ENCODE results near the gene UBE2A.

UBE2A gene

DNA sequence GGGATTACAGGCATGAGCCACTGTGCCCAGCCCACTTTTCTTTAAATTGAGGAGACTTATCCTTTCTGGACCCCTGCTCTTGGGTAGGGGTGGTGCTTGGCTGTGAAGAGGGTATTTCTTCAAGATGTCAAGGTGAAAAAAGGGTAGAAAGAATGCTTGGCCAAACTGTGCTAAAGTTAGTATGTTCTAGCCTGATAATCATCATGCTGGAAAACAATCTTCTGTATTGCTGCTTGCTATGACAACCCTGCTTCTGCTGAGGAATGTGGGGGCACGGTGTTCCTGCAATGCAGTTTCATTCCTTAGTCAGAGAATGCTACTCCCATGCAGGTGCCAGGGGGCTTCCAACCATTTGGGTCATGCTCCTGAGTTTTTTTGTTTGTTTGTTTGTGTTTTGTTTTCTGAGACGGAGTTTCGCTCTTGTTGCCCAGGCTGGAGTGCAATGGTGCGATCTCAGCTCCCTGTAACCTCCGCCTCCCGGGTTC lies 4.0 kb upstream of the UBE2A start:
- no peak for ATAC-seq
- TF ChIP-seq, protein P1, sequence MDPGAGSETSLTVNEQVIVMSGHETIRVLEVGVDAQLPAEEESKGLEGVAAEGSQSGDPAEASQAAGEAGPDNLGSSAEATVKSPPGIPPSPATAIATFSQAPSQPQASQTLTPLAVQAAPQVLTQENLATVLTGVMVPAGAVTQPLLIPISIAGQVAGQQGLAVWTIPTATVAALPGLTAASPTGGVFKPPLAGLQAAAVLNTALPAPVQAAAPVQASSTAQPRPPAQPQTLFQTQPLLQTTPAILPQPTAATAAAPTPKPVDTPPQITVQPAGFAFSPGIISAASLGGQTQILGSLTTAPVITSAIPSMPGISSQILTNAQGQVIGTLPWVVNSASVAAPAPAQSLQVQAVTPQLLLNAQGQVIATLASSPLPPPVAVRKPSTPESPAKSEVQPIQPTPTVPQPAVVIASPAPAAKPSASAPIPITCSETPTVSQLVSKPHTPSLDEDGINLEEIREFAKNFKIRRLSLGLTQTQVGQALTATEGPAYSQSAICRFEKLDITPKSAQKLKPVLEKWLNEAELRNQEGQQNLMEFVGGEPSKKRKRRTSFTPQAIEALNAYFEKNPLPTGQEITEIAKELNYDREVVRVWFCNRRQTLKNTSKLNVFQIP (CRISPR knock-in tag; IDR thresholded peaks at IDR 0.05; ENCODE audit: borderline replicate concordance, low read depth) = no peak
- TF ChIP-seq OSR1 (CRISPR knock-in tag; IDR thresholded peaks at IDR 0.05) (no peak), SNAI2 (CRISPR knock-in tag; IDR thresholded peaks at IDR 0.05) (no peak), BACH2 (CRISPR knock-in tag; IDR thresholded peaks at IDR 0.05; ENCODE audit: borderline replicate concordance) (no peak), PATZ1 (CRISPR knock-in tag; IDR thresholded peaks at IDR 0.05; ENCODE audit: borderline replicate concordance) (no peak), ESRRG (CRISPR knock-in tag; IDR thresholded peaks at IDR 0.05) (no peak), ZNF8 (CRISPR knock-in tag; IDR thresholded peaks at IDR 0.05) (no peak), ARNTL (CRISPR knock-in tag; IDR thresholded peaks at IDR 0.05; ENCODE audit: borderline replicate concordance, low read depth) (no peak), TCF4 (CRISPR knock-in tag; IDR thresholded peaks at IDR 0.05; ENCODE audit: borderline replicate concordance) (no peak), ZFP30 (CRISPR knock-in tag; IDR thresholded peaks at IDR 0.05) (no peak), PPARA (CRISPR knock-in tag; IDR thresholded peaks at IDR 0.05; ENCODE audit: borderline replicate concordance) (no peak), ISL1 (CRISPR knock-in tag; IDR thresholded peaks at IDR 0.05) (no peak), ZNF70 (CRISPR knock-in tag; IDR thresholded peaks at IDR 0.05) (no peak), ZNF565 (CRISPR knock-in tag; conservative IDR thresholded peaks at IDR 0.05; ENCODE audit: low read depth) (no peak), ZC3H10 (CRISPR knock-in tag; IDR thresholded peaks at IDR 0.05) (no peak)
- TF ChIP-seq, protein P2, sequence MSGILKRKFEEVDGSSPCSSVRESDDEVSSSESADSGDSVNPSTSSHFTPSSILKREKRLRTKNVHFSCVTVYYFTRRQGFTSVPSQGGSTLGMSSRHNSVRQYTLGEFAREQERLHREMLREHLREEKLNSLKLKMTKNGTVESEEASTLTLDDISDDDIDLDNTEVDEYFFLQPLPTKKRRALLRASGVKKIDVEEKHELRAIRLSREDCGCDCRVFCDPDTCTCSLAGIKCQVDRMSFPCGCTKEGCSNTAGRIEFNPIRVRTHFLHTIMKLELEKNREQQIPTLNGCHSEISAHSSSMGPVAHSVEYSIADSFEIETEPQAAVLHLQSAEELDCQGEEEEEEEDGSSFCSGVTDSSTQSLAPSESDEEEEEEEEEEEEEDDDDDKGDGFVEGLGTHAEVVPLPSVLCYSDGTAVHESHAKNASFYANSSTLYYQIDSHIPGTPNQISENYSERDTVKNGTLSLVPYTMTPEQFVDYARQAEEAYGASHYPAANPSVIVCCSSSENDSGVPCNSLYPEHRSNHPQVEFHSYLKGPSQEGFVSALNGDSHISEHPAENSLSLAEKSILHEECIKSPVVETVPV (CRISPR knock-in tag; IDR thresholded peaks at IDR 0.05) = no peak
- TF ChIP-seq, protein P3, sequence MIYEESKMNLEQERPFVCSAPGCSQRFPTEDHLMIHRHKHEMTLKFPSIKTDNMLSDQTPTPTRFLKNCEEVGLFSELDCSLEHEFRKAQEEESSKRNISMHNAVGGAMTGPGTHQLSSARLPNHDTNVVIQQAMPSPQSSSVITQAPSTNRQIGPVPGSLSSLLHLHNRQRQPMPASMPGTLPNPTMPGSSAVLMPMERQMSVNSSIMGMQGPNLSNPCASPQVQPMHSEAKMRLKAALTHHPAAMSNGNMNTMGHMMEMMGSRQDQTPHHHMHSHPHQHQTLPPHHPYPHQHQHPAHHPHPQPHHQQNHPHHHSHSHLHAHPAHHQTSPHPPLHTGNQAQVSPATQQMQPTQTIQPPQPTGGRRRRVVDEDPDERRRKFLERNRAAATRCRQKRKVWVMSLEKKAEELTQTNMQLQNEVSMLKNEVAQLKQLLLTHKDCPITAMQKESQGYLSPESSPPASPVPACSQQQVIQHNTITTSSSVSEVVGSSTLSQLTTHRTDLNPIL (CRISPR knock-in tag; IDR thresholded peaks at IDR 0.05; ENCODE audit: low read depth) = no peak

DNA sequence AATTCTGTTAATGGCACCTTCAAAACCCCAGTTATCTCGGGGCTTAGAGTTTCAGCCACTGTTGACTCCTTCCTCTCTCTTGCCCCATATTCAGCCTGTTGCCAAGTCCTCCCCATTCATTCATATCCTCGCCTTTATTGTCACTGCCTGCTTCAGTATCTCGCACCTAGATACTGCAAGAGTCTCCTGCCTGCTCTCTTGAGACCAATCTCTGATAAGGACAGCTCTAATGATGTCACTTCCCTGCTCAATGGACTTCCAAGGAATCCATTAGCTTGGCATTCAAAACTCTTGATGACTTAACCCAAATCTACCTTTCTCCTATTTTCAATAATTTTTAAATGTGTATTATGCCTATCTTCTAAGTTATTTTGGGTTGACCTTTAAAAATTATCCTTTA lies 1.1 kb upstream of the UBE2A start:
- no peak for ATAC-seq

More for the DNA sequence above, 1.1 kb upstream of the UBE2A start:
- TF ChIP-seq, protein P3 (CRISPR knock-in tag; IDR thresholded peaks at IDR 0.05; ENCODE audit: low read depth) = no peak
- TF ChIP-seq TCF4 (CRISPR knock-in tag; IDR thresholded peaks at IDR 0.05; ENCODE audit: borderline replicate concordance) (no peak), PPARA (CRISPR knock-in tag; IDR thresholded peaks at IDR 0.05; ENCODE audit: borderline replicate concordance) (no peak), PATZ1 (CRISPR knock-in tag; IDR thresholded peaks at IDR 0.05; ENCODE audit: borderline replicate concordance) (no peak), TOX (CRISPR knock-in tag; IDR thresholded peaks at IDR 0.05; ENCODE audit: borderline replicate concordance) (no peak), SNAI2 (CRISPR knock-in tag; IDR thresholded peaks at IDR 0.05) (no peak), ZFP3 (CRISPR knock-in tag; IDR thresholded peaks at IDR 0.05) (no peak), ZNF8 (CRISPR knock-in tag; IDR thresholded peaks at IDR 0.05) (no peak), ESRRG (CRISPR knock-in tag; IDR thresholded peaks at IDR 0.05) (no peak), RARB (CRISPR knock-in tag; IDR thresholded peaks at IDR 0.05) (no peak), CSDC2 (CRISPR knock-in tag; IDR thresholded peaks at IDR 0.05) (no peak), ZFP30 (CRISPR knock-in tag; IDR thresholded peaks at IDR 0.05) (no peak)
